ENCODE results near the gene RPL36. TPM values are rescaled to one million over a fixed set of nuclear protein-coding genes. Genes with fewer than 3 reads are reported as not detected.

The RPL36 gene
- total and polyA plus RNA-seq, 2 experiments from 2014 or later: 895 to 3,204 TPM

DNA sequence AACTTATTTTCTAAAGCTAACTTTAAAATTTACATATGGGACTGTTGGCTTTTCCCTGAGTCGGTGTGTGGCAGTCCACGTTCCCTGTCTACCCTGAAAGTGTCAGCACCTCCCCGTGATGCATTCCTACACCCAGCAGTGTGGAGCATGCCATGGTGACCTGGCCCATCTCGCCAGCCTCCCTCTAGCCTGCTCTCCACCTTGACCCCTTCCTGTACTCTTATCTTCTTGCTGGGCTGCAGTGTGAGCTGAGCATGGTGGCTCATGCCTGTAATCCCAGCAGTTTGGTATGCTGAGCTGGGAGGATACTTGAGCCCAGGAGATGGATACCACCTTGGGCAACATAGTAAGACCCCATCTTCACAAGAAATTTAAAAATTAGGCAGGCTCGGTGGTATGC is 35.2 kb upstream of the RPL36 start (continued):
- TF ChIP-seq, protein P1, sequence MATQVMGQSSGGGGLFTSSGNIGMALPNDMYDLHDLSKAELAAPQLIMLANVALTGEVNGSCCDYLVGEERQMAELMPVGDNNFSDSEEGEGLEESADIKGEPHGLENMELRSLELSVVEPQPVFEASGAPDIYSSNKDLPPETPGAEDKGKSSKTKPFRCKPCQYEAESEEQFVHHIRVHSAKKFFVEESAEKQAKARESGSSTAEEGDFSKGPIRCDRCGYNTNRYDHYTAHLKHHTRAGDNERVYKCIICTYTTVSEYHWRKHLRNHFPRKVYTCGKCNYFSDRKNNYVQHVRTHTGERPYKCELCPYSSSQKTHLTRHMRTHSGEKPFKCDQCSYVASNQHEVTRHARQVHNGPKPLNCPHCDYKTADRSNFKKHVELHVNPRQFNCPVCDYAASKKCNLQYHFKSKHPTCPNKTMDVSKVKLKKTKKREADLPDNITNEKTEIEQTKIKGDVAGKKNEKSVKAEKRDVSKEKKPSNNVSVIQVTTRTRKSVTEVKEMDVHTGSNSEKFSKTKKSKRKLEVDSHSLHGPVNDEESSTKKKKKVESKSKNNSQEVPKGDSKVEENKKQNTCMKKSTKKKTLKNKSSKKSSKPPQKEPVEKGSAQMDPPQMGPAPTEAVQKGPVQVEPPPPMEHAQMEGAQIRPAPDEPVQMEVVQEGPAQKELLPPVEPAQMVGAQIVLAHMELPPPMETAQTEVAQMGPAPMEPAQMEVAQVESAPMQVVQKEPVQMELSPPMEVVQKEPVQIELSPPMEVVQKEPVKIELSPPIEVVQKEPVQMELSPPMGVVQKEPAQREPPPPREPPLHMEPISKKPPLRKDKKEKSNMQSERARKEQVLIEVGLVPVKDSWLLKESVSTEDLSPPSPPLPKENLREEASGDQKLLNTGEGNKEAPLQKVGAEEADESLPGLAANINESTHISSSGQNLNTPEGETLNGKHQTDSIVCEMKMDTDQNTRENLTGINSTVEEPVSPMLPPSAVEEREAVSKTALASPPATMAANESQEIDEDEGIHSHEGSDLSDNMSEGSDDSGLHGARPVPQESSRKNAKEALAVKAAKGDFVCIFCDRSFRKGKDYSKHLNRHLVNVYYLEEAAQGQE (IDR thresholded peaks at IDR 0.05; ENCODE audit: unreplicated experiment): no peak
- no peak for TF ChIP-seq EZH2 (IDR thresholded peaks at IDR 0.05; ENCODE audit: low read depth, unreplicated experiment)

DNA sequence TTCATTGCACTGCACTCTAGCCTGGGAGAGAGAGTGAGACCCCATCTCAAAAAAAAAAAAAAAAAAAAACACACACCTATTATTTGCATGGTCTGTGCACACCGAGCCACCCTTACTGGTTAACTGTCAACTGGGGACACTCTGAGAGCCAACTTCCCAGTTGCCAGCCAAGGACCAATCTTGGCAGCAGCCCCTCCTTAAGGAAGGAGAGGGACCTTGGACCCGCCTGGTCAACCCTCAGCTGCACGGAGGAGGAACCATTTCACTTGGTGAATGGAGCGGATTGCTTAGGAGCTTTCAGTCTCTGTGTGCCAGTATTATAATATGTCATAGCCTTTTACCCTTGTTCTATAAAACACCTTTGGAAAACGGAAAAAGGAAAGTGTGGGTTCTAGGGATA is 34.7 kb upstream of the RPL36 start:
- 0 out of 2 replicates have a peak, but pooled peaks cover 7% of the 10 kb centered on the region for H3K79me2 ChIP-seq (replicated peaks; ENCODE audit: insufficient read depth)
- H3K27me3 Mint-ChIP-seq (ENCODE audit: insufficient read depth, low read depth, poor library complexity): peaks cover 5% of the 10 kb centered on the region
- H3K36me3 Mint-ChIP-seq (ENCODE audit: low read depth): peaks cover 91% of the 10 kb centered on the region

More for the DNA sequence above, 34.7 kb upstream of the RPL36 start:
- H3K9me3 Mint-ChIP-seq: no peaks in the 10 kb centered on the region
- Histone ChIP-seq H3K36me3 (ENCODE audit: insufficient read depth) (peaks cover 50% of the 10 kb centered on the region), H3K4me3 (no peak overlapping the region), H3K4me2 (no peak overlapping the region), H3F3A (replicated peaks; ENCODE audit: low read depth) (peaks cover 17% of the 10 kb centered on the region; the same call in 1 of the 2 replicates), H3K9me2 (ENCODE audit: insufficient read depth) (no peaks in the 10 kb centered on the region), H4K20me1 (replicated peaks; ENCODE audit: insufficient read depth) (peaks cover 25% of the 10 kb centered on the region), H3K27me3 (ENCODE audit: insufficient read depth) (no peaks in the 10 kb centered on the region), H3K27ac (ENCODE audit: low read depth) (no peak overlapping the region), H3K4me1 (ENCODE audit: insufficient read depth) (no peaks in the 10 kb centered on the region), H2AFZ (no peak overlapping the region)
- DNase-seq (ENCODE audit: low spot score) (no peak), ATAC-seq (no peak)
- H3K4me3 Mint-ChIP-seq: no peak overlapping the region
- no peak overlapping the region for H3K27ac Mint-ChIP-seq
- H3K4me1 Mint-ChIP-seq: no peaks in the 10 kb centered on the region
- TF ChIP-seq NANOG (IDR thresholded peaks at IDR 0.05; ENCODE audit: borderline replicate concordance): no peak
- TF ChIP-seq, protein P1 (IDR thresholded peaks at IDR 0.05; ENCODE audit: unreplicated experiment): no peak
- no peak for TF ChIP-seq CREB1 (CRISPR knock-in tag; IDR thresholded peaks at IDR 0.05; ENCODE audit: low read depth)
- TF ChIP-seq, protein P2, sequence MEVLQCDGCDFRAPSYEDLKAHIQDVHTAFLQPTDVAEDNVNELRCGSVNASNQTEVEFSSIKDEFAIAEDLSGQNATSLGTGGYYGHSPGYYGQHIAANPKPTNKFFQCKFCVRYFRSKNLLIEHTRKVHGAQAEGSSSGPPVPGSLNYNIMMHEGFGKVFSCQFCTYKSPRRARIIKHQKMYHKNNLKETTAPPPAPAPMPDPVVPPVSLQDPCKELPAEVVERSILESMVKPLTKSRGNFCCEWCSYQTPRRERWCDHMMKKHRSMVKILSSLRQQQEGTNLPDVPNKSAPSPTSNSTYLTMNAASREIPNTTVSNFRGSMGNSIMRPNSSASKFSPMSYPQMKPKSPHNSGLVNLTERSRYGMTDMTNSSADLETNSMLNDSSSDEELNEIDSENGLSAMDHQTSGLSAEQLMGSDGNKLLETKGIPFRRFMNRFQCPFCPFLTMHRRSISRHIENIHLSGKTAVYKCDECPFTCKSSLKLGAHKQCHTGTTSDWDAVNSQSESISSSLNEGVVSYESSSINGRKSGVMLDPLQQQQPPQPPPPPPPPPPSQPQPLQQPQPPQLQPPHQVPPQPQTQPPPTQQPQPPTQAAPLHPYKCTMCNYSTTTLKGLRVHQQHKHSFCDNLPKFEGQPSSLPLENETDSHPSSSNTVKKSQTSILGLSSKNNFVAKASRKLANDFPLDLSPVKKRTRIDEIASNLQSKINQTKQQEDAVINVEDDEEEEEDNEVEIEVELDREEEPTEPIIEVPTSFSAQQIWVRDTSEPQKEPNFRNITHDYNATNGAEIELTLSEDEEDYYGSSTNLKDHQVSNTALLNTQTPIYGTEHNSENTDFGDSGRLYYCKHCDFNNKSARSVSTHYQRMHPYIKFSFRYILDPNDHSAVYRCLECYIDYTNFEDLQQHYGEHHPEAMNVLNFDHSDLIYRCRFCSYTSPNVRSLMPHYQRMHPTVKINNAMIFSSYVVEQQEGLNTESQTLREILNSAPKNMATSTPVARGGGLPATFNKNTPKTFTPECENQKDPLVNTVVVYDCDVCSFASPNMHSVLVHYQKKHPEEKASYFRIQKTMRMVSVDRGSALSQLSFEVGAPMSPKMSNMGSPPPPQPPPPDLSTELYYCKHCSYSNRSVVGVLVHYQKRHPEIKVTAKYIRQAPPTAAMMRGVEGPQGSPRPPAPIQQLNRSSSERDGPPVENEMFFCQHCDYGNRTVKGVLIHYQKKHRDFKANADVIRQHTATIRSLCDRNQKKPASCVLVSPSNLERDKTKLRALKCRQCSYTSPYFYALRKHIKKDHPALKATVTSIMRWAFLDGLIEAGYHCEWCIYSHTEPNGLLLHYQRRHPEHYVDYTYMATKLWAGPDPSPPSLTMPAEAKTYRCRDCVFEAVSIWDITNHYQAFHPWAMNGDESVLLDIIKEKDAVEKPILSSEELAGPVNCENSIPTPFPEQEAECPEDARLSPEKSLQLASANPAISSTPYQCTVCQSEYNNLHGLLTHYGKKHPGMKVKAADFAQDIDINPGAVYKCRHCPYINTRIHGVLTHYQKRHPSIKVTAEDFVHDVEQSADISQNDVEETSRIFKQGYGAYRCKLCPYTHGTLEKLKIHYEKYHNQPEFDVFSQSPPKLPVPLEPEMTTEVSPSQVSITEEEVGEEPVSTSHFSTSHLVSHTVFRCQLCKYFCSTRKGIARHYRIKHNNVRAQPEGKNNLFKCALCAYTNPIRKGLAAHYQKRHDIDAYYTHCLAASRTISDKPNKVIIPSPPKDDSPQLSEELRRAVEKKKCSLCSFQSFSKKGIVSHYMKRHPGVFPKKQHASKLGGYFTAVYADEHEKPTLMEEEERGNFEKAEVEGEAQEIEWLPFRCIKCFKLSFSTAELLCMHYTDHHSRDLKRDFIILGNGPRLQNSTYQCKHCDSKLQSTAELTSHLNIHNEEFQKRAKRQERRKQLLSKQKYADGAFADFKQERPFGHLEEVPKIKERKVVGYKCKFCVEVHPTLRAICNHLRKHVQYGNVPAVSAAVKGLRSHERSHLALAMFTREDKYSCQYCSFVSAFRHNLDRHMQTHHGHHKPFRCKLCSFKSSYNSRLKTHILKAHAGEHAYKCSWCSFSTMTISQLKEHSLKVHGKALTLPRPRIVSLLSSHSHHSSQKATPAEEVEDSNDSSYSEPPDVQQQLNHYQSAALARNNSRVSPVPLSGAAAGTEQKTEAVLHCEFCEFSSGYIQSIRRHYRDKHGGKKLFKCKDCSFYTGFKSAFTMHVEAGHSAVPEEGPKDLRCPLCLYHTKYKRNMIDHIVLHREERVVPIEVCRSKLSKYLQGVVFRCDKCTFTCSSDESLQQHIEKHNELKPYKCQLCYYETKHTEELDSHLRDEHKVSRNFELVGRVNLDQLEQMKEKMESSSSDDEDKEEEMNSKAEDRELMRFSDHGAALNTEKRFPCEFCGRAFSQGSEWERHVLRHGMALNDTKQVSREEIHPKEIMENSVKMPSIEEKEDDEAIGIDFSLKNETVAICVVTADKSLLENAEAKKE (CRISPR knock-in tag; IDR thresholded peaks at IDR 0.05): no peak
- TF ChIP-seq, protein P3, sequence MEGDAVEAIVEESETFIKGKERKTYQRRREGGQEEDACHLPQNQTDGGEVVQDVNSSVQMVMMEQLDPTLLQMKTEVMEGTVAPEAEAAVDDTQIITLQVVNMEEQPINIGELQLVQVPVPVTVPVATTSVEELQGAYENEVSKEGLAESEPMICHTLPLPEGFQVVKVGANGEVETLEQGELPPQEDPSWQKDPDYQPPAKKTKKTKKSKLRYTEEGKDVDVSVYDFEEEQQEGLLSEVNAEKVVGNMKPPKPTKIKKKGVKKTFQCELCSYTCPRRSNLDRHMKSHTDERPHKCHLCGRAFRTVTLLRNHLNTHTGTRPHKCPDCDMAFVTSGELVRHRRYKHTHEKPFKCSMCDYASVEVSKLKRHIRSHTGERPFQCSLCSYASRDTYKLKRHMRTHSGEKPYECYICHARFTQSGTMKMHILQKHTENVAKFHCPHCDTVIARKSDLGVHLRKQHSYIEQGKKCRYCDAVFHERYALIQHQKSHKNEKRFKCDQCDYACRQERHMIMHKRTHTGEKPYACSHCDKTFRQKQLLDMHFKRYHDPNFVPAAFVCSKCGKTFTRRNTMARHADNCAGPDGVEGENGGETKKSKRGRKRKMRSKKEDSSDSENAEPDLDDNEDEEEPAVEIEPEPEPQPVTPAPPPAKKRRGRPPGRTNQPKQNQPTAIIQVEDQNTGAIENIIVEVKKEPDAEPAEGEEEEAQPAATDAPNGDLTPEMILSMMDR (conservative IDR thresholded peaks at IDR 0.05; ENCODE audit: low read depth in 2 of 2): no peak
